MCF 10A (cell line): ENCODE results near the gene SHCBP1L. TPM values are rescaled to one million over a fixed set of nuclear protein-coding genes. Genes with fewer than 3 reads are reported as not detected.

Source experiments
- BruUV-seq: library from RNA; stranded (reverse); fragments of 400-500 nt; replicated peaks from 2 replicates; lab custom pipeline; 2021; lab: Mats Ljungman, UMichigan
- CTCF ChIA-PET: fragments of 300-600 bp; sonication (Branson Sonifier 250); formaldehyde crosslinking; extraction: SDS; loops from one replicate; lab custom pipeline; 2021; ENCODE audit warnings: antibody characterized with exemption, inconsistent platforms; lab: Yijun Ruan, JAX
- POLR2A ChIA-PET: fragments of 300-600, 350-650 bp; sonication (Branson Sonifier 250); formaldehyde crosslinking; extraction: SDS; loops from one replicate; lab custom pipeline; 2020; ENCODE audit warnings: antibody characterized with exemption, inconsistent platforms; lab: Yijun Ruan, JAX
- DNase-seq: peaks from one replicate; pipeline ENCODE4 v3.0.0-alpha.2; 2018; ENCODE audit not compliant: unreplicated experiment
- H3K27ac Mint-ChIP-seq: one replicate; pipeline ENCODE4 v1.8.0; 2022; ENCODE audit warnings: mild to moderate bottlenecking, low read depth, mixed read lengths; ENCODE audit not compliant: unreplicated experiment
- H3K27me3 Mint-ChIP-seq: one replicate; pipeline ENCODE4 v1.8.0; 2022; ENCODE audit warnings: mixed read lengths; ENCODE audit not compliant: insufficient read depth, unreplicated experiment
- H3K36me3 Mint-ChIP-seq: one replicate; pipeline ENCODE4 v1.8.0; 2022; ENCODE audit warnings: mild to moderate bottlenecking, moderate library complexity, mixed read lengths; ENCODE audit not compliant: insufficient read depth, unreplicated experiment
- H3K4me1 Mint-ChIP-seq: one replicate; pipeline ENCODE4 v1.8.0; 2022; ENCODE audit warnings: mixed read lengths; ENCODE audit not compliant: insufficient read depth, unreplicated experiment
- H3K4me3 Mint-ChIP-seq: one replicate; pipeline ENCODE4 v1.8.0; 2022; ENCODE audit warnings: mild to moderate bottlenecking, moderate library complexity, mixed read lengths; ENCODE audit not compliant: unreplicated experiment
- H3K9me3 Mint-ChIP-seq: one replicate; pipeline ENCODE4 v1.8.0; 2022; ENCODE audit warnings: mixed read lengths; ENCODE audit not compliant: unreplicated experiment
- intact Hi-C: fragments of 100-400 bp; cut with micrococcal nuclease; formaldehyde crosslinking; loops from 2 replicates; pipeline ENCODE4 v1.14.1; 2022
- total RNA-seq: library from RNA; stranded (reverse); gene quantifications from 2 replicates; pipeline ENCODE4 v1.2.3, GENCODE V29; 2022
- TF ChIP-seq, protein P1 (sequence below): fragments of 200-600 bp; IDR thresholded peaks from one replicate; pipeline ENCODE4 v1.8.0; 2022; ENCODE audit warnings: antibody characterized with exemption, mild to moderate bottlenecking; ENCODE audit not compliant: unreplicated experiment

The SHCBP1L gene
- total RNA-seq, 1 experiment from 2014 or later = not detected

DNA sequence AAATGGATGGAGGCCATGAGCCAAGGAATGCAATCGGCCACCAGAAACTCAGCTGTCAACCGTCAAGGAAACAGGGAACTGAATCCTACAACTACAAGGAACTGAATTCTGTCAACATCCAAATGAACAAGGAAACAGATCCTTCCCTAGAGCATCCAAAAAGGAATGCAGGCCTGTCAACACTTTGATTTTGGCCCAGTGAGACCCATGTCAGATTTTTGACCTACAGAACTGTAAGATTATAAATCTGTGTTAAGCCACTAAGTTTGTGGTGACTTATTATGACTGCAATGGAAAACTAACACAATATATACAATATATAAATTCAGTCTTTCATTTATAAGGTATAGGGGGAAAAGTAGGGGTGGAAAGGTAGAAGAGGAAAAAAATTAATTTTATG is 55.3 kb downstream of the SHCBP1L start:
- CTCF ChIA-PET = no interaction called here
- no peaks in the 10 kb centered on the region for H3K4me1 Mint-ChIP-seq
- POLR2A ChIA-PET = no interaction called here
- H3K9me3 Mint-ChIP-seq = peaks cover 18% of the 10 kb centered on the region
- DNase-seq = no peak
- no peaks in the 10 kb centered on the region for H3K27me3 Mint-ChIP-seq
- intact Hi-C loops = no loop called here
- no peak overlapping the region for H3K27ac Mint-ChIP-seq
- BruUV-seq = no TSS peak
- TF ChIP-seq, protein P1, sequence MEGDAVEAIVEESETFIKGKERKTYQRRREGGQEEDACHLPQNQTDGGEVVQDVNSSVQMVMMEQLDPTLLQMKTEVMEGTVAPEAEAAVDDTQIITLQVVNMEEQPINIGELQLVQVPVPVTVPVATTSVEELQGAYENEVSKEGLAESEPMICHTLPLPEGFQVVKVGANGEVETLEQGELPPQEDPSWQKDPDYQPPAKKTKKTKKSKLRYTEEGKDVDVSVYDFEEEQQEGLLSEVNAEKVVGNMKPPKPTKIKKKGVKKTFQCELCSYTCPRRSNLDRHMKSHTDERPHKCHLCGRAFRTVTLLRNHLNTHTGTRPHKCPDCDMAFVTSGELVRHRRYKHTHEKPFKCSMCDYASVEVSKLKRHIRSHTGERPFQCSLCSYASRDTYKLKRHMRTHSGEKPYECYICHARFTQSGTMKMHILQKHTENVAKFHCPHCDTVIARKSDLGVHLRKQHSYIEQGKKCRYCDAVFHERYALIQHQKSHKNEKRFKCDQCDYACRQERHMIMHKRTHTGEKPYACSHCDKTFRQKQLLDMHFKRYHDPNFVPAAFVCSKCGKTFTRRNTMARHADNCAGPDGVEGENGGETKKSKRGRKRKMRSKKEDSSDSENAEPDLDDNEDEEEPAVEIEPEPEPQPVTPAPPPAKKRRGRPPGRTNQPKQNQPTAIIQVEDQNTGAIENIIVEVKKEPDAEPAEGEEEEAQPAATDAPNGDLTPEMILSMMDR = no peak
- H3K36me3 Mint-ChIP-seq = no peaks in the 10 kb centered on the region
- H3K4me3 Mint-ChIP-seq = no peak overlapping the region

DNA sequence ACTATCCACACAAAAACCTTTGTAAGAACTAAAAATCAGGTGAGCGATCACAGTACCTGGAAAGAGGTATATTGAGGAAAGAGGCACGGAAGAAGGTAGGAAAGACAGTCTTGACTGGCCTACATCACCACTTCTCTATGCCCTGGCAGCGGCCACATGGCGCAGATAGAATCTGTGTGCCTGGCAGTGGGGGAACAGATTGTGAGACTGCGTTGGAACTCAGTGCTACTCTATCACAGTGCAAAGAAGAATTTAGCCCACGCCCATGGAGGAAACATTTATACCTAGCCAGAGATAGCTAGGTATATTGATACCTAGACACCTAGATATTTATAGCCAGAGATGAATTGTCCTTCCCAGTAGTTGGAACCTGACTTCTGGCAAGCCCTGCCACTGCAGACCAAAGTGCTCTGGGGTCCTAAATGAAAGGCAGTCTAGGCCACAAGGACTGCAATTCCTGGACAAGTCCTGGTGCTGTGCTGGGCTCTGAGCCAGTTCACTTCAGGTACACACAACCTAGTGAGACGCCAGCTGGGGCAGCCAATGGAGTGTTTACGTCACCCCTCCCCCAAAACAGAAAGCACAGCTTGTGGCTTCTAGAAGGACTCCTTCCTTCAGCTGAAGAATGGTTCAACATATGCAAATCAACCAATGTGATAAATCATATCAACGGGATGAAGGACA is 61.9 kb downstream of the SHCBP1L start:
- POLR2A ChIA-PET = interaction anchor here (1.0 to 3.7 kb wide), 5 partner anchors 13 to 50 kb away, joined by 3 to 19 read pairs (median 3); no protein-coding TSS in a partner anchor
- DNase-seq = peak; percentile 19
- Mint-ChIP-seq H3K27ac (no peak overlapping the region), H3K9me3 (peaks cover 28% of the 10 kb centered on the region), H3K4me3 (no peak overlapping the region), H3K36me3 (peaks cover 51% of the 10 kb centered on the region), H3K4me1 (no peaks in the 10 kb centered on the region), H3K27me3 (no peaks in the 10 kb centered on the region)
- CTCF ChIA-PET = interaction anchor here (0.9 kb wide), 1 partner anchor 415 kb away, joined by 3 read pairs; no protein-coding TSS in a partner anchor
- BruUV-seq = no TSS peak
- intact Hi-C loops = loop anchor here (5.0 kb wide), 1 partner anchor 34 kb away; no protein-coding TSS in a partner anchor
- TF ChIP-seq, protein P1 = no peak

DNA sequence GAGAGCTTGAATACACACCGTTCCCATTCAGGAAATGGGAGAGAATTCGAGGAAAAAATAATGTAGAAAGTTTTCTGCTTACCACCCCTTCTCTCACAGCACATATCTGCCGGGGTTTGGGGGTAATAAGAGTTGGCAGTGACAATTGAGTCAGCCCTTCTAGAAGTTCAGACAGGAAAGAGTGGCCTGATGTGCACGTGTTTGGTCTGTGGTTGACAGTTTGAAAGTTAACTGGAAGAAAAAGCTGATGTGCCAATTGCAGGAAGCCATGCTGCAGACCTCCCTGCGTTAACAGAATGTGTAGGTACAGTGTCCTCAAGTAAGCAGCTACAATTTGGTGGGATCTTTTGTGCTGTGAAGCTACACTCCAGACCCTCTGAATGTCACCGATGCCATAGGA is 63.0 kb downstream of the SHCBP1L start:
- TF ChIP-seq, protein P1 = no peak
- Mint-ChIP-seq H3K27ac (no peak overlapping the region), H3K4me3 (no peak overlapping the region), H3K9me3 (peaks cover 28% of the 10 kb centered on the region), H3K36me3 (peaks cover 62% of the 10 kb centered on the region), H3K27me3 (no peaks in the 10 kb centered on the region), H3K4me1 (no peaks in the 10 kb centered on the region)
- TSS peak; percentile 9 for BruUV-seq
- intact Hi-C loops = loop anchor here (5.0 kb wide), 1 partner anchor 33 kb away; no protein-coding TSS in a partner anchor
- DNase-seq = peak; percentile 16
- POLR2A ChIA-PET = interaction anchor here (0.9 to 3.7 kb wide), 6 partner anchors 12 to 49 kb away, joined by 3 to 19 read pairs (median 3); no protein-coding TSS in a partner anchor
- CTCF ChIA-PET = interaction anchor here (0.8 to 1.1 kb wide), 2 partner anchors 11 to 28 kb away, joined by 3 to 4 read pairs; no protein-coding TSS in a partner anchor

DNA sequence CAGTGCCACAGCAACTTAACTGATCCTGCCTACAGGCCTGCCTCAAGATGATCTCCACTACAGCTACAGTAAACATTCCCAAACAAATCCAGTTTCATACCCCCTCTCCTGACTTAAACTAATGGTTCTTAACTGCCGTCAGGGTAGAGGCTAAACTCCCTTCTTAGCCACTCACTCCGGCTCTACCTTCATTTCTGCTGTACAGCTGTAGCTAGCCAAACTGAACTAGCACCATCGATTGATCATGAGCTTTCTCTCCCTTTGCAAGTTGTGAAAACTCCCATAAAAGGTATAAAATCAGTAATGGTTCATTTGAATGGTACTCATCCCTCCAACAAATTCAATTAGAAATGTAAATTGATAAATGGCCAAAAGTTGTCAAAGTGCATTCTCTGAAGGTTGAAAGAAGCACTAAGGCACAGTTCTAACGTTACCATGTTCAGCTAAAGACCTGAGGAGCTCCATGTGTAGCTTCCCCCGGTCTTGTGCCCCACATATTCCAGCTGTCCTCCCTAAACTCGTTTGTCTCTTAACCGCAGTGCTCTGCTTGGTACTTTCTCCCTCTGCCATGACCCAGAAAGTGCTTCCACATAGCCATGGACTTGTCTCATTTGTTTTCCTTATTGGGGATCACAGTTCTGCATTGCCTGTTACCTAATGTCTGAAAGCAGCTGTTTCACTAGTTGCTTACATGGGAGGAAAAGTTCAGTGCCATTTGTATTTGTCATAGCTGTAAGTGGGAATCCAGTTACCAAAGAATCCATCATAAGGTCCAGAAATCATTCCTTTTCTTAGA is 64.0 kb downstream of the SHCBP1L start:
- Mint-ChIP-seq H3K27ac (no peak overlapping the region), H3K36me3 (peaks cover 72% of the 10 kb centered on the region), H3K9me3 (peaks cover 17% of the 10 kb centered on the region), H3K4me3 (no peak overlapping the region), H3K4me1 (no peaks in the 10 kb centered on the region), H3K27me3 (no peaks in the 10 kb centered on the region)
- POLR2A ChIA-PET = interaction anchor here (0.6 to 3.7 kb wide), 6 partner anchors 9 to 295 kb away, joined by 3 to 19 read pairs (median 4); no protein-coding TSS in a partner anchor
- BruUV-seq = no TSS peak
- TF ChIP-seq, protein P1 = no peak
- intact Hi-C loops = no loop called here
- no peak for DNase-seq
- CTCF ChIA-PET = interaction anchor here (0.8 to 1.1 kb wide), 5 partner anchors 12 to 430 kb away, joined by 3 to 4 read pairs (median 3); no protein-coding TSS in a partner anchor
